SK-N-SH (cell line): ENCODE measurements around the gene ANKS1B. TPM values are rescaled to one million over a fixed set of nuclear protein-coding genes. Genes with fewer than 3 reads are reported as not detected.

ENCODE experiments used
- CTCF ChIA-PET: fragments of 300-600, 350-600 bp; formaldehyde crosslinking; extraction: SDS; loops from one replicate; lab custom pipeline; 2021; lab: Yijun Ruan, JAX
- POLR2A ChIA-PET: fragments of 350-600 bp; sonication (Branson Sonifier 250); formaldehyde crosslinking; extraction: SDS; loops from one replicate; lab custom pipeline; 2020; ENCODE audit warnings: antibody characterized with exemption, inconsistent platforms; lab: Yijun Ruan, JAX
- DNase-seq: peaks from one replicate; pipeline ENCODE4 v3.0.0; 2012
- H2AFZ ChIP-seq: fragments of 200-600 bp; sonication (generic); 2 replicates; pipeline ENCODE4 v1.8.1; 2016; ENCODE audit warnings: antibody characterized with exemption, mild to moderate bottlenecking, low read depth
- H3F3A ChIP-seq: fragments of 200-600 bp; sonication (generic); replicated peaks from 2 replicates; pipeline ENCODE3; 2016; ENCODE audit warnings: antibody characterized with exemption, mild to moderate bottlenecking; ENCODE audit not compliant: insufficient read depth
- H3K27ac ChIP-seq, 2 experiments: fragments of 200-500 bp in 1 of 2; fragments of 200-600 bp in 1 of 2; sonication (Bioruptor generic) in 1 of 2; sonication (generic), shearing (Covaris generic) in 1 of 2; 2 replicates each; pipeline versions ENCODE4 v1.5.1 to v1.6.1; 2014 to 2016; ENCODE audit warnings: low read depth in 2 of 2, inconsistent platforms in 1 of 2, low read length in 1 of 2, mild to moderate bottlenecking in 1 of 2, mixed read lengths in 1 of 2
- H3K27me3 ChIP-seq: fragments of 200-600 bp; sonication (generic), shearing (Covaris generic); 2 replicates; pipeline ENCODE4 v1.6.1; 2016; ENCODE audit warnings: mixed run types; ENCODE audit not compliant: insufficient read depth
- H3K36me3 ChIP-seq, 2 experiments: fragments of 200-500 bp in 1 of 2; fragments of 200-600 bp in 1 of 2; sonication (Bioruptor generic) in 1 of 2; sonication (generic) in 1 of 2; replicated peaks in 1 of 2; 2 replicates each; pipeline versions ENCODE3 to v1.5.1; 2014 to 2016; ENCODE audit warnings: low read length in 1 of 2, mild to moderate bottlenecking in 1 of 2; ENCODE audit not compliant: insufficient read depth in 2 of 2, control insufficient read depth in 1 of 2
- H3K4me1 ChIP-seq, 2 experiments: fragments of 200-500 bp in 1 of 2; fragments of 200-600 bp in 1 of 2; sonication (Bioruptor generic) in 1 of 2; sonication (generic), shearing (Covaris generic) in 1 of 2; 2 replicates each; pipeline versions ENCODE4 v1.5.1 to v1.6.1; 2014 to 2016; ENCODE audit warnings: low read depth in 1 of 2, low read length in 1 of 2, mixed run types in 1 of 2; ENCODE audit not compliant: insufficient read depth in 2 of 2, control insufficient read depth in 1 of 2
- H3K4me2 ChIP-seq: fragments of 200-600 bp; sonication (generic), shearing (Covaris generic); 2 replicates; pipeline ENCODE4 v1.6.1; 2017; ENCODE audit warnings: mixed run types
- H3K4me3 ChIP-seq, 2 experiments: fragments of 200-500 bp in 1 of 2; fragments of 200-600 bp in 1 of 2; sonication (Bioruptor generic) in 1 of 2; sonication (generic), shearing (Covaris generic) in 1 of 2; 2 replicates each; pipeline versions ENCODE4 v1.5.1 to v1.8.1; 2014 to 2016; ENCODE audit warnings: low read depth in 2 of 2, inconsistent platforms in 1 of 2, low read length in 1 of 2, mild to moderate bottlenecking in 1 of 2, mixed read lengths in 1 of 2, moderate library complexity in 1 of 2
- H3K79me2 ChIP-seq: fragments of 200-600 bp; sonication (generic); 2 replicates; pipeline ENCODE4 v1.8.1; 2017; ENCODE audit warnings: mild to moderate bottlenecking; ENCODE audit not compliant: insufficient read depth
- H3K9ac ChIP-seq: fragments of 200-600 bp; sonication (generic); 2 replicates; pipeline ENCODE4 v1.6.1; 2017; ENCODE audit warnings: mixed run types
- H3K9me2 ChIP-seq: fragments of 200-600 bp; sonication (generic); 2 replicates; pipeline ENCODE4 v1.6.1; 2017; ENCODE audit warnings: mixed run types
- H3K9me3 ChIP-seq: fragments of 200-600 bp; sonication (generic); 2 replicates; pipeline ENCODE4 v1.6.1; 2017; ENCODE audit warnings: mixed run types, mild to moderate bottlenecking, moderate library complexity
- H4K20me1 ChIP-seq: fragments of 200-600 bp; sonication (generic); 2 replicates; pipeline ENCODE4 v1.6.1; 2017; ENCODE audit warnings: mild to moderate bottlenecking, mixed run types; ENCODE audit not compliant: insufficient read depth
- EP300 ChIP-seq, 2 experiments: IDR thresholded peaks; 2 replicates each; pipeline versions ENCODE4 v1.4.0 to v1.6.1; 2012; ENCODE audit warnings: borderline replicate concordance in 1 of 2, low read depth in 1 of 2, low read length in 1 of 2
- EZH2phosphoT487 ChIP-seq: fragments of 200-600 bp; sonication (generic); IDR thresholded peaks from 2 replicates; pipeline ENCODE4 v1.6.1; 2017; ENCODE audit warnings: low read depth, mixed run types, mild to moderate bottlenecking, antibody characterized with exemption, moderate library complexity, borderline replicate concordance
- FOSL2 ChIP-seq: IDR thresholded peaks from 2 replicates; pipeline ENCODE4 v1.4.0; 2012; ENCODE audit warnings: low read depth, mild to moderate bottlenecking, moderate library complexity, borderline replicate concordance
- FOXJ3 ChIP-seq: sonication (generic); formaldehyde crosslinking; IDR thresholded peaks from 2 replicates; pipeline ENCODE4 v1.5.1; 2020; ENCODE audit warnings: mild to moderate bottlenecking, missing genetic modification reagents
- FOXM1 ChIP-seq: IDR thresholded peaks from 2 replicates; pipeline ENCODE4 v1.4.0; 2012; ENCODE audit warnings: low read depth, mild to moderate bottlenecking
- GATA2 ChIP-seq: sonication (generic); formaldehyde crosslinking; IDR thresholded peaks from 2 replicates; pipeline ENCODE4 v1.5.0; 2020; ENCODE audit warnings: mild to moderate bottlenecking, missing genetic modification reagents
- JUND ChIP-seq: IDR thresholded peaks from 2 replicates; pipeline ENCODE4 v1.4.0; 2012
- MEF2A ChIP-seq: IDR thresholded peaks from 2 replicates; pipeline ENCODE4 v1.4.0; 2012; ENCODE audit warnings: low read depth, borderline replicate concordance
- MXI1 ChIP-seq: IDR thresholded peaks from 2 replicates; pipeline ENCODE4 v1.6.1; 2012; ENCODE audit warnings: mild to moderate bottlenecking, low read depth, low read length, improper control_type of control experiment
- NFIC ChIP-seq: IDR thresholded peaks from 2 replicates; pipeline ENCODE4 v1.4.0; 2012; ENCODE audit warnings: borderline replicate concordance
- NRF1 ChIP-seq: IDR thresholded peaks from 2 replicates; pipeline ENCODE4 v1.6.1; 2012; ENCODE audit warnings: low read depth, mild to moderate bottlenecking, low read length
- RCOR1 ChIP-seq: fragments of 150-350 bp; IDR thresholded peaks from 2 replicates; pipeline ENCODE4 v1.6.1; 2017; ENCODE audit warnings: antibody characterized with exemption, low read length
- SMC3 ChIP-seq: IDR thresholded peaks from 2 replicates; pipeline ENCODE4 v1.6.1; 2012; ENCODE audit warnings: low read depth, low read length, improper control_type of control experiment
- TAF1 ChIP-seq: IDR thresholded peaks from 2 replicates; pipeline ENCODE4 v1.6.1; 2012; ENCODE audit warnings: low read depth, mild to moderate bottlenecking, low read length, moderate library complexity, borderline replicate concordance
- TCF12 ChIP-seq: IDR thresholded peaks from 2 replicates; pipeline ENCODE4 v1.4.0; 2012
- YY1 ChIP-seq: IDR thresholded peaks from 2 replicates; pipeline ENCODE4 v1.4.0; 2012; ENCODE audit warnings: low read depth, mild to moderate bottlenecking
- WGBS: methylation state at CpG from one replicate; pipeline ENCODE4 v1.1.6; 2017; ENCODE audit warnings: low lambda C conversion rate; 5-methylcytosine and 5-hydroxymethylcytosine counted together
- polyA plus RNA-seq, 3 experiments: library from polyadenylated mRNA; depleted of rRNA; stranded (reverse); fragments of >200 nt; gene quantifications; 2 replicates each; pipeline ENCODE4 v1.2.3, GENCODE V29; 2012

Gene ANKS1B
- polyA plus RNA-seq, 1 of the 3 experiments (the other 2 are of a cell fraction), result 1.8 TPM

DNA sequence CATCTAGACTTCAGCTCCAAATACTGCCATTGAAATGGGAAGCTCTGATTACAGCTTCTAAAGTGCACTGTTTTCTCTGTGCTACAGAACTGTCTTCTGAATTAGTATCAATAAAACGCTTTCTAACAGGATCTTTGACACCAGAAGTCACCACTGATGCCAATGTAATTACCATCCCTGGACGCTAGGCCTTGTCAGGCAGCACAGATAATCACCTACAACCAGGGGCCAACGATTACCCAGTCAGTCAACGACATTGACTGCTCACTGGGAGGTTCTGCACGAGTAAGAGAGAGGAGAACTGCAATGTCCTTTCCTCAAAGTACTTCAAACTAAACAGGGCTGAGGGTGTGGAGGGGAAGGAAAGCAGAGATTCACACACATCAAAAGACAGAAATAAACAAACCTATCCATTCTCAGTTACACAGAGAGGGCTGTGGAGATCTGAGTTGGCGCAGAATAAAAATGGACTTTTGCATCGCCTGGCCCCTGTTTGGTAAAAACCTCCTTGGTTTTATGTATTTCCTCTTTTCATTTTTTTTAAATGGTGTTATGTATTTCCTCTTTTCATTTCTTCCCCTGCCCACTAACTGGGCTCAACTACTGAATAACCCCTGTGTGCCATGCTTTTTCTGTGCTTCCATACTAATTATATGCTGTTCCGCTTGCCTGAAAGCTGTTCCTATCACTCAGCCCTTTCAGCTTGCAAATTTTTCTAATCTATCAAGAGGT, 847.4 kb downstream of the ANKS1B start:
- TF ChIP-seq EZH2phosphoT487 (no peak), GATA2 (no peak), EP300 (IDR thresholded peaks at IDR 0.05; ENCODE audit: borderline replicate concordance in 1 of 2, low read depth in 1 of 2, low read length in 1 of 2) (no peak), SMC3 (no peak), FOSL2 (no peak), TAF1 (no peak), MXI1 (no peak), MEF2A (no peak), FOXM1 (no peak), JUND (no peak), TCF12 (no peak), YY1 (no peak)
- TF ChIP-seq, all 33 proteins: peak for 0
- H3K9me3 ChIP-seq, result no peaks in the 10 kb centered on the region
- H4K20me1 ChIP-seq, result no peaks in the 10 kb centered on the region
- no peak overlapping the region for H3K4me3 ChIP-seq
- H3K36me3 ChIP-seq, result no peaks in the 10 kb centered on the region
- H3K4me2 ChIP-seq, result no peak overlapping the region
- H3K27me3 ChIP-seq, result no peaks in the 10 kb centered on the region
- no peak for DNase-seq
- WGBS, result 56% methylated on average over 8 of the region's 8 CpGs
- H3K4me1 ChIP-seq, result peaks cover 0 to 3% of the 10 kb centered on the region in 2 experiments; a peak in 1 of 4 replicates
- no peaks in the 10 kb centered on the region for H3K9me2 ChIP-seq
- no peaks in the 10 kb centered on the region for H3F3A ChIP-seq
- H3K79me2 ChIP-seq, result no peaks in the 10 kb centered on the region
- no peak overlapping the region for H3K9ac ChIP-seq
- H2AFZ ChIP-seq, result no peak overlapping the region
- POLR2A ChIA-PET, result no interaction called here
- H3K27ac ChIP-seq, result no peak overlapping the region
- CTCF ChIA-PET, result interaction anchor here (1.1 kb wide), 1 partner anchor 9 kb away, joined by 3 read pairs; no protein-coding TSS in a partner anchor

DNA sequence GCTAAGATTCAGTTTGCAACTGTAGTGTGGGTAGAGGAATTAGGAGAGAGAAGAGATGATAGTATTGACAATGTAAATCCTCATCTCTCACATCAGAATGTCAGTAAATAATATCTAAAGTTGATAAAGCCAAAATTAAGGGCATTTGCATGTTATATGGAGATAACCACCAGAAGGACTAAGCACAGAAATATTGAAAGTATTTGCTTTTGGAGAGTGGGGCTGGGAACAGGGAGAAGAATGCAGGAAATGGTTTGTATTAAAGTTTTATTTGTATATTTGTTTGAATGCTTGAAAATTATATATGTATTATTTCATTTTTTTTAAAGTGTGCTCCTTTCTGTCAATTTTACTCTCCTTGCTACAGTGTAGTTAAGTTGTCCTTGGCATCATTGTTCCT, 848.2 kb downstream of the ANKS1B start:
- Histone ChIP-seq H2AFZ (no peak overlapping the region), H3K27me3 (no peaks in the 10 kb centered on the region), H3K9ac (no peak overlapping the region), H4K20me1 (no peaks in the 10 kb centered on the region), H3K4me1 (peaks cover 6% of the 10 kb centered on the region in 2 experiments; a peak in 2 of 4 replicates), H3K79me2 (no peaks in the 10 kb centered on the region), H3K27ac (no peak overlapping the region), H3K36me3 (no peaks in the 10 kb centered on the region), H3K4me3 (no peak overlapping the region), H3F3A (no peaks in the 10 kb centered on the region), H3K9me2 (no peaks in the 10 kb centered on the region), H3K9me3 (no peaks in the 10 kb centered on the region), H3K4me2 (no peak overlapping the region)
- POLR2A ChIA-PET, result no interaction called here
- TF ChIP-seq SMC3 (no peak), FOXJ3 (CRISPR knock-in tag) (no peak), NRF1 (no peak), TAF1 (no peak), NFIC (no peak), RCOR1 (no peak), MXI1 (no peak)
- CTCF ChIA-PET, result no interaction called here
- no peak for DNase-seq
